HG03064 (cell line): ENCODE data around the gene ZSWIM6.

Experiments
- ATAC-seq: cut with Tn5 transposase; IDR thresholded peaks from one replicate; pipeline ENCODE4 v1.9.1; 2021; ENCODE audit warnings: low read depth; ENCODE audit not compliant: unreplicated experiment

ZSWIM6 gene

GRCh38 chr5:61306531-61307131, 25.4 kb upstream of the ZSWIM6 start:
- no peak for ATAC-seq

- ATAC-seq = no peak
These were observed 24.9 kb upstream of the ZSWIM6 start for GRCh38 chr5:61307191-61307590.

- ATAC-seq = no peak
These were observed 24.4 kb upstream of the ZSWIM6 start for GRCh38 chr5:61307611-61308010.

- ATAC-seq = no peak
These were observed 23.3 kb upstream of the ZSWIM6 start for GRCh38 chr5:61308712-61309111.

GRCh38 chr5:61309115-61309514, 22.9 kb upstream of the ZSWIM6 start:
- no peak for ATAC-seq

GRCh38 chr5:61311056-61311610, 20.9 kb upstream of the ZSWIM6 start:
- ATAC-seq = no peak

- no peak for ATAC-seq
These were observed 19.9 kb upstream of the ZSWIM6 start for GRCh38 chr5:61311836-61312808.

GRCh38 chr5:61313960-61314681, 17.9 kb upstream of the ZSWIM6 start:
- ATAC-seq = no peak

- ATAC-seq = no peak
These were observed 13.7 kb upstream of the ZSWIM6 start for GRCh38 chr5:61318376-61318775.

GRCh38 chr5:61319388-61320146, 12.5 kb upstream of the ZSWIM6 start:
- ATAC-seq = peak; percentile 97

- no peak for ATAC-seq
These were observed 11.2 kb upstream of the ZSWIM6 start for GRCh38 chr5:61320860-61321259.

- ATAC-seq = no peak
These were observed 10.4 kb upstream of the ZSWIM6 start for GRCh38 chr5:61321669-61322068.

- no peak for ATAC-seq
These were observed 9.0 kb upstream of the ZSWIM6 start for GRCh38 chr5:61322738-61323725.

GRCh38 chr5:61327760-61328753, 4.0 kb upstream of the ZSWIM6 start:
- peak; percentile 22 for ATAC-seq

GRCh38 chr5:61328791-61329549, 3.1 kb upstream of the ZSWIM6 start:
- no peak for ATAC-seq

GRCh38 chr5:61329550-61330128, 2.4 kb upstream of the ZSWIM6 start:
- ATAC-seq = no peak

GRCh38 chr5:61330341-61330844, 1.7 kb upstream of the ZSWIM6 start:
- no peak for ATAC-seq
